Measurements from ENCODE around the gene FMNL3.

The FMNL3 gene

DNA sequence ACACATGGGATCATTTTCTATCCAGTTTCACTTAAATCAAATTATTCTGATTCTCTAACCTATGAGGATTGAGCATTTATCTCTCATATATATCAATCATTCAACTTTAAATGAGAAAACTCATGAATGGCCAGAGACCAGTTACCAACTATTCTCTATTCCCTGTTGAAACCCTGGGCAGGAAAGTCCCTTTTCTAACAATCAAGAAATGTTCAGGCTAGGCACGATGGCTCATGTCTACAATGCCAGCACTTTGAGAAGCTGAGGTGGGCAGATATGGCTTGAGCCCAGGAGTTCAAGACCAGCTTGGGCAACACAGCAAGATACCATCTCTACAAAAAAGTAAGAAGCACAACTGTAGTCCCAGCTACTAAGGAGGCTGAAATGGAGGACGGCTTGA lies 18.0 kb downstream of the FMNL3 start:
- DNase-seq: no peak
- in situ Hi-C loops (cut with HindIII; ENCODE audit: low pct_ligation_motif_present, low pct_unique_long_range_greater_than_20kb, low sequenced_read_pairs): no loop called here

DNA sequence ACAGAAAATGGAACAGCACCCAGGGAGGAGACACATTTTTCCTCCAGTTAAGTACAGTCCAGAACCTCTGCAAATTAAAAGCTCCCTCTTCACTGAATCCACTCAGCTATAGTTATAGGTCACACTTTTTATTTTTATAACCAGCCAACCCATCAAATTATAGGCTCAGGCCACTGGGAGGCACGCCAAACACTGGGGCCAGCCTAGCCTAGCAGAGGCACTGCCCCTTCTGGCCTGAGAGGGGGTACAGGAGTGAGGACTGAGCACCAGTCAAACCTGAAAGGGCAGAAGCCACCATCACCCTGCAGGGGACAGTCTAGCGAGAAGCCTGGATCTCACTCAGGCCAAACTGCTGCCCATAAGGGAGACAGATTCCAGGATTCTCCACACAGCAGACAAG lies 19.3 kb downstream of the FMNL3 start:
- in situ Hi-C loops (cut with HindIII; ENCODE audit: low pct_ligation_motif_present, low pct_unique_long_range_greater_than_20kb, low sequenced_read_pairs): no loop called here
- DNase-seq: no peak

DNA sequence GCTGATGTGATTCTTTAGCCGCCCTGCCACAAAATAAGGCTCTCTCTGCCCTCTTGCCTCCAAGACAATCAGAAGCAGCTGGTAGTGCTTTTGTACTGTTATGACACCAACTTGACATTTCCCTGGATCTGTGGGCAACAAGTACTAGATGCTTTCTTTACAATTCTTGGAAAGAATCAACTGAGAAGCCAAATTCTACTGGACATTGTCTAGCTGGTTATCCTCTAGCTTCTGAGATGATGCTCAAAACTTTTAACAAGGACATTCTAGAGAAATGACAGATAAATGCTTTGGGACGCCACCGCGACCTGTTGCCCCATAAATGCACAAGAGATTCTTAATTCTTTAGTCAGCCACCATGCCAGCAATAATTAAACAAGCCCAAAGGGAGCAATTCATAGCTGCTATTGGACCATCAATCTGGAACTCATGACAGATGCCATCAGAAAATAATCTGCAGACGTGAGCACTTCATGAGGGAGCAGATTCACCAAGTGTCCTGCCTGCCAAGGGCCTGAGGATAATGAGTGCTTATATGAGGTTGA lies 22.8 kb downstream of the FMNL3 start:
- in situ Hi-C loops (cut with HindIII; ENCODE audit: low pct_ligation_motif_present, low pct_unique_long_range_greater_than_20kb, low sequenced_read_pairs): no loop called here
- no peak for DNase-seq

GRCh38 chr12:49683599-49684309 lies 23.5 kb downstream of the FMNL3 start:
- in situ Hi-C loops (cut with HindIII; ENCODE audit: low pct_ligation_motif_present, low pct_unique_long_range_greater_than_20kb, low sequenced_read_pairs): no loop called here
- DNase-seq: no peak

GRCh38 chr12:49680075-49680474 lies 27.1 kb downstream of the FMNL3 start:
- in situ Hi-C loops (cut with HindIII; ENCODE audit: low pct_ligation_motif_present, low pct_unique_long_range_greater_than_20kb, low sequenced_read_pairs): no loop called here
- no peak for DNase-seq

DNA sequence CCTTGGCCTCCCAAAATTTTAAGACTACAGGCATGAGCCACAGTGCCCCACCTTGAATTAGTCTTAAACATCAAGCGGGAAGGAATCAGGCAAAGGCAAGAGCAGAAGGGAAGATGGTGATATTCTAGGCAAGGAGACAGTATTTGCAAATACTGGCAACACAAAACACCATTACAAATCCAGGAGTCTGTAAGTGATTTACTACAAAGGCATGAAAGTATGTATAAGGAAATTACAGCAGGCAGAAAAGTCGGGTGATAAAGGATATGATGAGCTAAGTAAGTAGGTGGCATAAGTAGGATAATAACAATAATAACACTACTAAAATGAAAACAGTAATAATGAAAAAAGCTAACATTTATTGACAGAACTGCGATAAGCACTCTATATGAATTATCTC lies 28.5 kb downstream of the FMNL3 start:
- in situ Hi-C loops (cut with HindIII; ENCODE audit: low pct_ligation_motif_present, low pct_unique_long_range_greater_than_20kb, low sequenced_read_pairs): no loop called here
- DNase-seq: no peak

DNA sequence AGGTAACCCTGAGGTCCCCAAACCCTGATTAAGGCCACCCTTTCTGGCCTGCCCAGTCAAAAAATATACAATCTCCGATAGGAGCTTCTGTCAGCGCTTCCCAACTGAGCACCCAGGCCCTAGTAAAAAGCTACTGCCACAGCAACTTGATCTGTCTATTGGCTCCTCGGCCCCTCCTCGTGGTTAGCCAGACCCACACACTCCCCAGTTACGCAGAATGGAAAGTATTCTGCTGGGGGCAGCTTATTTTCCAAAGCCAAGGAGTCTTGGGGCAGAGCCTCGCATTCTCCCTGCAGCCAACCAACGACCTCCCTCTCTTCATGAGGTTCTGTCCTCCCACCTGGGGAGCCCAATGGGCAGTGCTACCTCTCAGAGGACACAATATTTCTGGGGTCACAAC lies 32.1 kb downstream of the FMNL3 start:
- in situ Hi-C loops (cut with HindIII; ENCODE audit: low pct_ligation_motif_present, low pct_unique_long_range_greater_than_20kb, low sequenced_read_pairs): no loop called here
- DNase-seq: no peak

DNA sequence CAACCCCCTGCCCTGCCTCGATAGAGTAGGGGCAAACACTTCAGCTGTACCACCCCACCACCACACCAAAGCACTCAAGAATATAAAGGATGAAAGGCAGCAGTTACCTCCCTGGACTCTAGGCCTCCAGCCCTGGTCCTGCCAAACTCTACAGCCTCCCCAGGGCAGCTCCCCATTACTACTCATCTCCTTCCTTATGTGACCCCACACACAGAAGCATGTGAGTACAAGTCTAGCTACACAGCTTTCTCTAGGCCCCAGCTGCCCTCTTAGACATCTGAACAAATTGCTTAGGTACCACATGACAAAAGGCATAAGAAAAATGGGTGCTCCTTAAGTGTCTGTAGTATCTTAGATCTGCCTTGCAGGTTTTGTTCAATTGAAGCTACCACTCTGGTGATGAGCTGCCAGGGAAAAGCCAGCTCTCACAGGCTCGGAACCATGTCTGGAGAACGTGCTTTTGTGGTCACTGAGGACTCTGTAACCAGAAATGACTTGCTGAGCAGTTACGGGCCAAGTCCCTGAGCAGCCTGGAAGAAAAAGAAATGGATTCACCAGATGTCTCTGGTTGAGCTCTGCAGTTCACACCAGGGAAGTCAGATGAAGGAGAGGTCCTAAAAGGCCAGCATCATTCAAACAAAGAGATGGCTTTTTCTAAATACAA lies 32.8 kb downstream of the FMNL3 start:
- in situ Hi-C loops (cut with HindIII; ENCODE audit: low pct_ligation_motif_present, low pct_unique_long_range_greater_than_20kb, low sequenced_read_pairs): no loop called here
- no peak for DNase-seq

DNA sequence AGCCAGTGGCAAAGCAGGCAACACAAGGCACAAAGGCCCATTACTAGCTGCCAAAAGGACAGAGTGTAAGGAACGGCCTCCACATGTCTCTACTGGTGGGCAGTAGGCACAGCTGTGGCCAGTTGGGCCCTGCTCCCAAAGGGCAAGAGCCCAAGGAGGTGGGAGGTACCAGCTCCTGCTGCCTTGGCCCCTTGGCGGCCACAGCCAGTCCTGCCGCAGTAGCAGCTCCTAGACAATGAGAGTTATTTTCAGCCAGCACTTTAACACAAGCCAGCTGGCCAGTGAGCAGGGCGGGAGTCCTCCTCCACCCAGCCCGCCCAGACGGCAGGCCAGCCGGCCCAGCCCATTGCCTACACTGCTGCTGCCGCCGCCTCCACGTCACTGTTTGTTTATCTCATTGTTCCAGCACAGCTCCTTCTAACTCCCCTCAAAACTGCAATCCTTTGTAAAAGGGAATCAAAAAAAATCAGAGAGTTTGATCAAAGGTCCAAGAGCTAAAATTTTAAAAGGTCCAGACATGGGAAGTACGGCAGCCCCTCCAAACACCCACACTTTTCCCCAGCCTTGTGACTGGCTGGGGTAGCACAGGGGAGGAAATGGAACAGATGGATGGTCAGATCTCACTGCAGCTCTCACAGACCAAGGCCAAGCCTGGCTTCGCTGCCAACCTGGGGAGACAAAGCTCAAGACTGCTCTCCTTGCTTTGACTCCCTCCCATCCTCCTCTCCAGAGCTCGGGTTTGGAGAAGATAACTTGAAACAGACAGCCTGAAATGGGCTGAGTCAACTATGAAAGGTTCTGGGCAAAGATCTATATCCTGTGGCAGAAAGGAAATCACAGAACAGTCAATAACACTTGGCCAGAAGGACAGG lies 33.5 kb downstream of the FMNL3 start:
- DNase-seq: no peak
- in situ Hi-C loops (cut with HindIII; ENCODE audit: low pct_ligation_motif_present, low pct_unique_long_range_greater_than_20kb, low sequenced_read_pairs): no loop called here

- in situ Hi-C loops (cut with HindIII; ENCODE audit: low pct_ligation_motif_present, low pct_unique_long_range_greater_than_20kb, low sequenced_read_pairs): no loop called here
- DNase-seq: no peak
Observed at GRCh38 chr12:49672301-49673217, 34.6 kb downstream of the FMNL3 start.

- in situ Hi-C loops (cut with HindIII; ENCODE audit: low pct_ligation_motif_present, low pct_unique_long_range_greater_than_20kb, low sequenced_read_pairs): no loop called here
- no peak for DNase-seq
Observed at GRCh38 chr12:49671031-49671765, 36.0 kb downstream of the FMNL3 start.

DNA sequence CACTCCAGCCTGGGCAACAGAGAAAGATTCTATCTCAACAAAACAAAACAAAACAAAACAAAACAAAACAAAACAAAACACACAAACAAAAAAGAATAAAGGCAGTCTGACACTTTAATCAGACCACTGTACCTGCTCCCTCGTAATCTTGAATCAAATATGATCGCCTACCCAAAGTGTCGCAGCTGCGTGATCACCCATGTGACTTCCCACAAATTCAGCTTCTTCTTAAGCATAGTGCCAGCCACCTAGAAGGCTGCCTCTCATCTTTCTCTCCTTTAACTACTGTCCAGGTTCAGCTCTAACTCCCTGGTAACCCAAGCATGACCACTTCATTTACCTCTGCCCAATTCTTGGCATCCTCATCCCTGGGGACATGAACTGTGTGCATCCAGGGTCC lies 37.4 kb downstream of the FMNL3 start:
- in situ Hi-C loops (cut with HindIII; ENCODE audit: low pct_ligation_motif_present, low pct_unique_long_range_greater_than_20kb, low sequenced_read_pairs): no loop called here
- DNase-seq: no peak

GRCh38 chr12:49667325-49668090 lies 39.7 kb downstream of the FMNL3 start:
- DNase-seq: no peak
- in situ Hi-C loops (cut with HindIII; ENCODE audit: low pct_ligation_motif_present, low pct_unique_long_range_greater_than_20kb, low sequenced_read_pairs): no loop called here

GRCh38 chr12:49666176-49666575 lies 41.0 kb downstream of the FMNL3 start:
- no peak for DNase-seq
- in situ Hi-C loops (cut with HindIII; ENCODE audit: low pct_ligation_motif_present, low pct_unique_long_range_greater_than_20kb, low sequenced_read_pairs): no loop called here

- no peak for DNase-seq
- in situ Hi-C loops (cut with HindIII; ENCODE audit: low pct_ligation_motif_present, low pct_unique_long_range_greater_than_20kb, low sequenced_read_pairs): no loop called here
Observed at GRCh38 chr12:49665384-49665783, 41.8 kb downstream of the FMNL3 start.

DNA sequence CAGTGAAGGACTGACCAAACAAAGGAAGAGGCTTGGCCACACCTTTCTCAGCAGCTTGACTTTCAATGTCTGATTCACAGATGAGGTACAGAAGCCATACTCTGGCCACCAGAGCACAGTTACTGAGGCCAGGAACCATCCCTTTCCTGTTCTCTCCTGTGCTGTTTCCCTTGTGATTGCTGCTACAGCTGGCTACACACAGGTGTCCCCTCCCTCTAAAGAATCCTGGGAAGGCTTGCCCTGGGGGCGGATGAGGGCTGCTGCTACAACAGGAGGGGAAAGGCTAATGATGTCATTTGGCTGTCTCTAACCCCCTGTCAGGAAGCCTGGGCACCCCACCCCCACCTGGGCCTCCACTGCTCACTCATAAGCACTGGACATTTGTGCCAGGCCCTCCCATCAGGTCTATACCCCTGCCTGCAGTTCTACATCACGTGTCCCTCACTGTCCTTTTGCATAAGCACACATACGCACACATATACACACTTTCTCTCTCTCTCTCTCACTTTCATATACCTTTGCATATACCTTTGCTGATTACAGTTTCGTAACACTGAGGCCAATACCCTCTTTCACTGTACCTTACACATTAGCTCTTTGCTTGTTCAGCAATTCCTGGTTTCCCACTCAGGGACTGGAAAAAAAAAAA lies 42.5 kb downstream of the FMNL3 start:
- in situ Hi-C loops (cut with HindIII; ENCODE audit: low pct_ligation_motif_present, low pct_unique_long_range_greater_than_20kb, low sequenced_read_pairs): no loop called here
- DNase-seq: no peak

GRCh38 chr12:49664167-49664566 lies 43.0 kb downstream of the FMNL3 start:
- in situ Hi-C loops (cut with HindIII; ENCODE audit: low pct_ligation_motif_present, low pct_unique_long_range_greater_than_20kb, low sequenced_read_pairs): no loop called here
- no peak for DNase-seq
